Heart right ventricle (tissue), 16 donors: Measurements from ENCODE around the gene LMO7. TPM values are rescaled to one million over a fixed set of nuclear protein-coding genes. Genes with fewer than 3 reads are reported as not detected.

Source experiments
- ATAC-seq, 8 donors: fragments of 200-7000 bp; cut with Tn5 transposase; one replicate each; pipeline ENCODE4 v1.9.1; 2020; ENCODE audit warnings: mild to moderate bottlenecking in 8 of 8, moderate library complexity in 8 of 8, moderate number of reproducible peaks in 1 of 8
- DNase-seq, 2 donors: peaks; one replicate each; pipeline ENCODE4 v3.0.0-alpha.2; 2020
- H3K27ac ChIP-seq, 10 donors: fragments of 200-600 bp; sonication (generic) in 2 of 10; one replicate each; pipeline versions ENCODE4 v1.5.0 to v1.8.0; 2020 to 2022; ENCODE audit warnings: mild to moderate bottlenecking in 3 of 10
- H3K27me3 ChIP-seq, 7 donors: fragments of 200-600 bp; one replicate each; pipeline ENCODE4 v1.8.0; 2021 to 2022; ENCODE audit warnings: mild to moderate bottlenecking in 2 of 7
- H3K36me3 ChIP-seq, 9 donors: fragments of 200-600 bp; sonication (generic) in 1 of 9; one replicate each; pipeline versions ENCODE4 v1.5.0 to v1.8.0; 2020 to 2022; ENCODE audit warnings: mild to moderate bottlenecking in 2 of 9
- H3K4me1 ChIP-seq, 9 donors: fragments of 200-600 bp; sonication (generic) in 1 of 9; one replicate each; pipeline versions ENCODE4 v1.5.0 to v1.8.0; 2020 to 2022; ENCODE audit warnings: mild to moderate bottlenecking in 4 of 9
- H3K4me3 ChIP-seq, 10 donors: fragments of 200-600 bp; sonication (generic) in 2 of 10; one replicate each; pipeline versions ENCODE4 v1.5.0 to v1.8.0; 2020 to 2022; ENCODE audit warnings: mild to moderate bottlenecking in 7 of 10, moderate library complexity in 2 of 10
- H3K9me3 ChIP-seq, 11 donors: fragments of 200-600 bp in 10 of 11; sonication (generic) in 2 of 11; one replicate each; pipeline versions ENCODE4 v1.5.0 to v1.8.0; 2013 to 2022; ENCODE audit warnings: mild to moderate bottlenecking in 2 of 11, control low read depth in 1 of 11, moderate library complexity in 1 of 11
- CTCF ChIP-seq, 9 donors: fragments of 200-600 bp; sonication (generic) in 2 of 9; IDR thresholded peaks; one replicate each; pipeline versions ENCODE4 v1.5.0 to v1.8.0; 2021 to 2022; ENCODE audit warnings: antibody characterized with exemption in 9 of 9, mild to moderate bottlenecking in 5 of 9, moderate library complexity in 1 of 9
- WGBS, 2 donors: extraction: QIAGEN DNeasy Blood & Tissue Kit; methylation state at CpG; one replicate each; pipeline ENCODE4 v1.1.7; 2013; ENCODE audit warnings: inconsistent platforms in 1 of 2; 5-methylcytosine and 5-hydroxymethylcytosine counted together
- intact Hi-C, 10 donors: fragments of 100-400 bp; cut with DNase I; formaldehyde crosslinking; loops; one replicate each; pipeline versions ENCODE4 v1.11.1 to v1.14.2; 2022
- polyA plus RNA-seq, 2 donors: library from polyadenylated mRNA; stranded (reverse); fragments of 200-250 nt; gene quantifications; one replicate each; pipeline ENCODE4 v1.2.3, GENCODE V29; 2013
- total RNA-seq, 10 donors: library from RNA; stranded (reverse); fragmentation: NEBNext Ultra II Directional in 3 of 10; extraction: Animal tissue kit (Norgen Biotek cat#: 25700) in 3 of 10; gene quantifications; one replicate each; pipeline versions ENCODE4 v1.2.1 to v1.2.4, GENCODE V29; 2021 to 2023
- donor health status: Arrhythmogenic right ventricular cardiomyopathy.
- donor health status: ischemic (EF 13 %, LVEDD 7.1; RV severe dilation, severe dysfunction).
- donor health status: healthy with polysubstance abuse.
- donor health status: DM: no; HTN: yes; CAD: no.
- donor health status: DM: no; HTN: no; CAD: no.
- donor health status: ischemic (EF 25% LVEDD 6.9; RV normal size, moderate dysfunction).
- donor health status: ischemic (EF 25% LVEDD 5.7; RV mildly dilated, moderate dysfunction).
- donor health status: healthy.
- donor health status: DM: yes; HTN: yes; CAD: no.
- donor health status: Ischemic cardiomyopathy.
- donor health status: ischemic (EF 35%, LVEDD 5.7; RV mildly dilated, moderate dysfunction).
- donor health status: nonischemic (EF 11% LVEDD 7.7; RV severe dilation, severe dysfunction).
- donor health status: DM: yes; HTN: yes; CAD: no.
- donor health status: PGD.
- donor health status: ischemic (EF 29% LVEDD 5.4; RV normal size, mild dysfunction).
- donor health status: nonischemic (EF 23%, LVEDD 6.1; RV moderate dilation, normal function).

LMO7 gene
- total and polyA plus RNA-seq, 12 donors, result 147 to 600 (median 504) TPM

DNA sequence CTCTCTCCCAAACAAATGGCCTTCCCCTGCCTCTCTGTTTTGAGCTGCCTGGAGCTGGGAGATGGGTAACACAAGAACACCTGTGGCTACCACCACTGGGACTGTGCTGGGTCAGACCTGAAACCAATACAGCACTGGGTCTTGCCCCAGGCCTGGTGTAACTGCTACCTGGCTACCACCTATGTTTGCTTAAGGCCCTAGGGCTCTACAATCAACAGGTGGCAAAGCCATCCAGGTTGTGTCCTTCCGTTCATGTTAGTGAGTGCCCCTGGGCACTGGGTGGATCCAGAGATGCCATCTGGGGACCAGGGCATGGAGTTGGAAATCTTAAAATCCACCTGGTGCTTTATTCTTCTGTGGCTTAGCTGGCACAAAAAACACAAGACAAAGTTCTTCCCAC is 18.9 kb upstream of the LMO7 start:
- Histone ChIP-seq H3K36me3 (no peaks in the 10 kb centered on the region), H3K4me3 (no peak overlapping the region), H3K27me3 (no peaks in the 10 kb centered on the region), H3K4me1 (no peaks in the 10 kb centered on the region), H3K27ac (no peak overlapping the region), H3K9me3 (no peaks in the 10 kb centered on the region)
- ATAC-seq (no peak), DNase-seq (no peak)
- no peak for TF ChIP-seq CTCF (IDR thresholded peaks at IDR 0.05)
- WGBS, 2 donors, result 97 to 100% methylated on average over 1 of the region's 1 CpG
- intact Hi-C loops, result no loop called here

GRCh38 chr13:75618308-75618707 is 17.8 kb upstream of the LMO7 start:
- TF ChIP-seq CTCF (IDR thresholded peaks at IDR 0.05), result no peak
- intact Hi-C loops, result no loop called here
- Histone ChIP-seq H3K27ac (no peak overlapping the region), H3K36me3 (no peaks in the 10 kb centered on the region), H3K4me3 (no peak overlapping the region), H3K9me3 (no peaks in the 10 kb centered on the region), H3K4me1 (no peaks in the 10 kb centered on the region), H3K27me3 (no peaks in the 10 kb centered on the region)
- DNase-seq (no peak), ATAC-seq (no peak)
- 0% methylated on average over 1 of the region's 1 CpG for WGBS, 2 donors

DNA sequence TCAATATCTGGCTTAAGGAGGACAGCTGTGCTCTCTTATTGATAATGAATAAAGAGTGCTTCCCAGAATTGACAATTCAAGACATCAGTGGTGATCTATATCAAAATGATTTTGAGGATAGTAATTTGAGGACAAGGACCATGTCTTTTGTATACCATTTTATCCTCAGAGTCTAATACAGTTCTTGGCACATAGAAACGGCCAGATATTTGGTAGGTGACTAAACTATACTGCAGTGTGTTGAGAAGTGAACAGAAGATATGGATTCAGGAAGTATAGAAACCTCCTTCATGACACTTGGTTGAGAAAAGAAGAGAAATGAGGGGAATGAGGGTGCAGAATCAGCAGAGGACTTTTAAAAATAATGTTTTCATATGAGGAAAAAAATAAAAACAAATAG is 16.1 kb upstream of the LMO7 start:
- no peak overlapping the region for H3K4me3 ChIP-seq
- no peak for TF ChIP-seq CTCF (IDR thresholded peaks at IDR 0.05)
- H3K27me3 ChIP-seq, result no peaks in the 10 kb centered on the region
- no peaks in the 10 kb centered on the region for H3K36me3 ChIP-seq
- H3K9me3 ChIP-seq, result no peaks in the 10 kb centered on the region
- no peak overlapping the region for H3K27ac ChIP-seq
- H3K4me1 ChIP-seq, result no peaks in the 10 kb centered on the region
- DNase-seq (no peak), ATAC-seq (no peak)
- intact Hi-C loops, result no loop called here
- WGBS, 2 donors, result 58 to 66% methylated on average over 1 of the region's 1 CpG

DNA sequence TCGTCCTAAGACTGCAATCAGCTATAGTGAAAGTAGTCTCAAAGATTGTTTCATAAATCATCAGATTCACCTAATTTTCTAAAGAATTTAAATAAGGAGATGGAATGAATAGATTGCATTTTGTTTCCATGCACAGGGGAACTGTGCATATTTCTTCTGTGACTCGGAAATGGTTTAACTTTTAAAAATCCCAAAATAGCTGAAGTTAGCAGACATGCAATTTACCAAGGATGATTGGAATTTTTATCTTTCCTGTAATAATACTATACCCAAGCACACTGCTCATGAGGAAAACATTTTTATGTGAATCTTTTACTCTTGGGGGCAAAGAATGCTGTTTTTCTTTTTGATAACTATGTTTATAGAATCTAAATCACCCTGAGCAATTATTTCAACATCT is 15.0 kb upstream of the LMO7 start:
- Histone ChIP-seq H3K27me3 (no peaks in the 10 kb centered on the region), H3K4me1 (no peaks in the 10 kb centered on the region), H3K4me3 (no peak overlapping the region), H3K27ac (no peak overlapping the region), H3K36me3 (no peaks in the 10 kb centered on the region), H3K9me3 (no peaks in the 10 kb centered on the region)
- intact Hi-C loops, result no loop called here
- ATAC-seq, result no peak
- DNase-seq, result no peak
- no peak for TF ChIP-seq CTCF (IDR thresholded peaks at IDR 0.05)
- WGBS, 2 donors, result 68 to 72% methylated on average over 2 of the region's 2 CpGs

GRCh38 chr13:75628801-75629200 is 7.3 kb upstream of the LMO7 start:
- no peak for TF ChIP-seq CTCF (IDR thresholded peaks at IDR 0.05)
- DNase-seq (no peak), ATAC-seq (no peak)
- no peak overlapping the region for H3K4me3 ChIP-seq
- H3K4me1 ChIP-seq, result no peaks in the 10 kb centered on the region
- no peaks in the 10 kb centered on the region for H3K36me3 ChIP-seq
- no peak overlapping the region for H3K27ac ChIP-seq
- intact Hi-C loops, result no loop called here
- WGBS, 2 donors, result 88 to 91% methylated on average over 4 of the region's 4 CpGs
- no peaks in the 10 kb centered on the region for H3K9me3 ChIP-seq
- no peaks in the 10 kb centered on the region for H3K27me3 ChIP-seq
